HL-60/S4 (cell line): ENCODE data around the gene TRIM9.
"Not testable (repeated sequence)": the region's sequence is repeated elsewhere in the genome, so short reads cannot be mapped to it uniquely, and the experiment has no call there.

ENCODE experiments used
- in situ Hi-C: fragments of 300-500 bp; cut with MboI; formaldehyde crosslinking; loops from 2 replicates; pipeline ENCODE4 v1.14.3; 2022; ENCODE audit warnings: low sequenced_read_pairs

TRIM9 gene

GRCh38 chr14:50967790-50968189, 127.1 kb downstream of the TRIM9 start:
- in situ Hi-C loops = no loop called here

- in situ Hi-C loops = no loop called here
Observed at GRCh38 chr14:50967103-50967502, 127.8 kb downstream of the TRIM9 start.

- in situ Hi-C loops = no loop called here
Observed at GRCh38 chr14:50964683-50965390, 130.1 kb downstream of the TRIM9 start.

GRCh38 chr14:50963919-50964318, 131.0 kb downstream of the TRIM9 start:
- in situ Hi-C loops = no loop called here

GRCh38 chr14:50961605-50962221, 133.2 kb downstream of the TRIM9 start:
- in situ Hi-C loops = no loop called here

- in situ Hi-C loops = loop anchor here (10.0 kb wide), 1 partner anchor 268 kb away; no protein-coding TSS in a partner anchor
Observed at GRCh38 chr14:50957296-50957695, 137.6 kb downstream of the TRIM9 start.

- in situ Hi-C loops = loop anchor here (10.0 kb wide), 1 partner anchor 268 kb away; no protein-coding TSS in a partner anchor
Observed at GRCh38 chr14:50956421-50956820, 138.5 kb downstream of the TRIM9 start.

GRCh38 chr14:50955373-50956043, 139.4 kb downstream of the TRIM9 start:
- in situ Hi-C loops = loop anchor here (10.0 kb wide), 1 partner anchor 269 kb away; no protein-coding TSS in a partner anchor

GRCh38 chr14:50954811-50955372, 140.0 kb downstream of the TRIM9 start:
- in situ Hi-C loops = loop anchor here (10.0 kb wide), 1 partner anchor 270 kb away; no protein-coding TSS in a partner anchor

GRCh38 chr14:50953502-50953901, 141.4 kb downstream of the TRIM9 start:
- in situ Hi-C loops = loop anchor here (10.0 kb wide), 1 partner anchor 271 kb away; no protein-coding TSS in a partner anchor

- in situ Hi-C loops = loop anchor here (10.0 kb wide), 1 partner anchor 274 kb away; no protein-coding TSS in a partner anchor
Observed at GRCh38 chr14:50951032-50951431, 143.9 kb downstream of the TRIM9 start.

GRCh38 chr14:50948205-50948604, 146.7 kb downstream of the TRIM9 start:
- in situ Hi-C loops = no loop called here

- in situ Hi-C loops = no loop called here
Observed at GRCh38 chr14:50947446-50947845, 147.5 kb downstream of the TRIM9 start.

GRCh38 chr14:50946234-50946935, 148.5 kb downstream of the TRIM9 start:
- in situ Hi-C loops = no loop called here

- in situ Hi-C loops = no loop called here
Observed at GRCh38 chr14:50944647-50945413, 150.1 kb downstream of the TRIM9 start.

- in situ Hi-C loops = no loop called here
Observed at GRCh38 chr14:50943943-50944646, 150.8 kb downstream of the TRIM9 start, which contains the start of gene PYGL. PYGL (minus strand) TSS chr14:50944483; CDS start chr14:50944403, 80 bp downstream.

- in situ Hi-C loops = no loop called here
Observed at GRCh38 chr14:50943261-50943942, 151.5 kb downstream of the TRIM9 start.

- in situ Hi-C loops = not testable (repeated sequence)
Observed at GRCh38 chr14:50941638-50942037, 153.3 kb downstream of the TRIM9 start.

GRCh38 chr14:50941151-50941550, 153.8 kb downstream of the TRIM9 start:
- in situ Hi-C loops = no loop called here
